CD4-positive, alpha-beta T cell treated with Interleukin-4 for 4 hours (primary cell): ENCODE results near the gene DHPS.

Experiments
- DNase-seq: peaks from one replicate; pipeline ENCODE4 v3.0.0-alpha.2; 2020

Gene DHPS

DNA sequence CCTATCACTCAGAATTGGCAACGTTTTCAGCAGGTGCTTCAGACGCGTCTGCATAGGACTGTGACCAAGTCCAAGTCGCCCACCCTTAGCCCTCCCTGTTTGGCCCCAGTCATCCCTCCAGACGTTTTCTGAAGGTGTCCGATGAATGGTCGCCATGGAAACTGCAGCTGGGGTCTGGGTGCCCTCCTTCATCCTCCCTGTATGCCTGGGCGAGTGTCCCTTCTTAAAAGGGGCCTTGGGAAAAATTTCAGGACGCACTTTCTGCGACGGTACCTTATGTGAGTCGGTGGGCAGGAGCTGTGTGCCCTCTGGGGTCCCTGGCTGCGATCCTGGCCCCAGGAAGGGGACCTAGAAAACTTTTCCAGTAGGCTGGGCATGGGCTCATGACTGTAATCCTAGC is 40.2 kb downstream of the DHPS start:
- DNase-seq: no peak

DNA sequence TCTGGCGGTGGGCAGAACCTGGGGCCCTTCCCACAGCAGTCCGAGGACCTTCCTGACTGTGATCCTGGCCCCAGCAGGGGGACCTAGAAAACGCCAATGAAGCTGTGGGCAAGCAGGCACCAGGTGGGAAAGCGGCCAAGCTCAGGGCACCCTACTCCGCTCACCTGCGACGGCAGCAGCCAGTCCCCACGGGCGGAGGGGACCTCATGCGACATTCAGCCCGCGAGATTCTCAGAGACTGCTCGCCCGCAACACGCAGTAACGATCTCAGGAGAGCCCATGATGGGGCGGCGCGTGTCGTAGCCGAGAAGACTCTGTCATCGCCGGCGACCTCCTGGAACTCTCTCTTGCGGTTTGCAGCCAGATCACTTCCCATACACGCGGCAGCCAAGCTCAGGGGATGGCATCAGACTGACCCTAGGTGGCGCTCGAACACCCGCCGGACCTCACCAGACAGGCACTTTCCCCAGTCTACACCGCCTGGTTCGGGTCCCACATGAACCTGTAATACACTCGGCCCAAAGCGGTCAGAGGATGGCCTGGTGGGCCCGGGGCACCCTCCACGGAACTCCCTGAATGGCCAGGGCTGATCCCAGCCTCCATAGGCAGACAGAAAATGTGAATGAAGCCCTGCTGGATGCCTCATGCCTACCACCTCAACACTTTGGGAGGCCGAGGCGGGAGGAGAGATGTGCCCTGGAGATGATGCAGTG is 41.6 kb downstream of the DHPS start:
- DNase-seq: peak; percentile 85

DNA sequence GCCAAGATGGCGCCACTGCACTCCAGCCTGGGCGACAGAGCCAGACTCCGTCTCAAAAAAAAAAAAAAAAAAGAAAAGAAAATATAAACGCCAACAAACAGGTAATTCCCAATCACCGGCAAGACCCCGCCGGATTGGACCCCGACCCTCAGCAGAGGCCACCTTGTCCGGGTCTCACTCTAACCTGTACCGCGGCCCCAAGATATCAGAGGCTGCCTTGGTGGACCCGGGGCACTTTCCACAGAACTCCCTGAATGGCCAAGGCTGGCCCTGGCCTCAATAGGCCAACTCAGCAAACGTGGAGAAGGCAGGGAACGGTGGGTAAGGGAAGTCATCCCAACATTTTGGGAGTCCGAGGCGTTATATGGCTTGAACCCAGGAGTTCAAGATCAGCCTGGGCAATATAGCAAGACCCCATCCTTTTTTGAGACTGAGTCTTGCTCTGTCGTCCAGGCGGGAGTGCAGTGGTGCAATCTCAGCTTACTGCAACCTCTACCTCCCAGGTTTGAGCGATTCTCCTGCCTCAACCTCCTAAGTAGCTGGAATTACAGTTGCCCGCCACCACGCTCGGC is 43.0 kb downstream of the DHPS start:
- no peak for DNase-seq

DNA sequence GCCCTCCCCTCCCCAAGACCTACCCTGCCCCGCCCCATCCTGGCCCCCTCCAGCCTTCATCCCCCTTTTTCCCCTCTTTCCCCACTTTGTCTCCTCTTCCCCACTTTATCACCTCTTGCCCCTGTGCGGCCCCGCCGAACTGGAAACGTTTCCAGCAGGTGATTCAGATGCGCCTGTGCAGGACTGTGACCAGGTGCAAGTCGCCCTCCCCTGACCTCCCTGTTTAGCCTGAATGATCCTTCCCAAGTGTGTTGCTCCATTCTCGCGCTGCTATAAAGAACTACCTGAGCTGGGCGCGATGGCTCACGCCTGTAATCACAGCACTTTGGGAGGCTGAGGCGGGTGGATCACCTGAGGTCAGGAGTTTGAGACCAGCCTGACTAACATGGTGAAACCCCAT is 45.0 kb downstream of the DHPS start:
- DNase-seq: no peak

DNA sequence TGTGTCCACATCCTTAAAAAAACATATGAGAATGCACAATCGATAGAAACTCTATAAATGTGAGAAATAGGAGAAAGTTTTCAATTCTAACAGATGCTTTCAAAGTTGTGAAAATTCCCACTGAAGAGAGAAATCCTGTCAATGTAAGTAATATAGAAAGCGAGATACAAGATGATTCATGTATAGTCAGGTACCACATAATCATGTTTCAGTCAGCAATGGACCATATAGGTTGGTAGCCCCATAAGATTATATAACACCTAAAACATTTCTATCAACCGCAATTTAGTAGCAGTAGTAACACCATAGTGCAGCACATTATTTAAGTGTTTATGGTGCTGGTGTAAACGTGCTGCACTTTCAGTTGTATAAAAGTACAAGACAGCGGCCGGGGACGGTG is 52.5 kb downstream of the DHPS start:
- no peak for DNase-seq

DNA sequence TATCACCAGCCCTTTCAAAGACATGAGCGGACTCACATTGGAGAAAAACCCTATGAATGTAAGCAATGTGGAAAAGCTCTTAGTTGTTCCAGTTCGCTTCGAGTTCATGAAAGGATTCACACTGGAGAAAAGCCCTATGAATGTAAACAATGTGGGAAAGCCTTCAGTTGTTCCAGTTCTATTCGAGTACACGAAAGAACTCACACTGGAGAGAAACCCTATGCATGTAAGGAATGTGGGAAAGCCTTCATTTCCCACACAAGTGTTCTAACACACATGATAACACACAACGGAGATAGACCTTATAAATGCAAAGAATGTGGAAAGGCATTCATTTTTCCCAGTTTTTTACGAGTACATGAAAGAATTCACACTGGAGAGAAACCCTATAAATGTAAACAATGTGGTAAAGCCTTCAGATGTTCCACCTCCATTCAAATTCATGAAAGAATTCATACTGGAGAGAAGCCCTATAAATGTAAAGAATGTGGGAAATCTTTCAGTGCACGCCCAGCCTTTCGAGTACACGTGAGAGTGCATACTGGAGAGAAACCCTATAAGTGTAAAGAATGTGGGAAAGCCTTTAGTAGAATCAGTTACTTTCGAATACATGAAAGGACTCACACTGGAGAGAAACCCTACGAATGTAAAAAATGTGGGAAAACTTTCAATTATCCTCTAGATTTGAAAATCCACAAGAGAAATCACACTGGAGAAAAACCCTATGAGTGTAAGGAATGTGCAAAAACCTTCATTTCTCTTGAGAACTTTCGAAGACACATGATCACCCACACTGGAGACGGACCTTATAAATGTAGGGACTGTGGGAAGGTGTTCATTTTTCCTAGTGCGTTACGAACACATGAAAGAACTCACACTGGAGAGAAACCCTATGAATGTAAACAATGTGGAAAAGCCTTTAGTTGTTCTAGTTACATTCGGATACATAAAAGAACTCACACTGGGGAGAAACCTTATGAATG is 53.3 kb downstream of the DHPS start:
- DNase-seq: no peak

DNA sequence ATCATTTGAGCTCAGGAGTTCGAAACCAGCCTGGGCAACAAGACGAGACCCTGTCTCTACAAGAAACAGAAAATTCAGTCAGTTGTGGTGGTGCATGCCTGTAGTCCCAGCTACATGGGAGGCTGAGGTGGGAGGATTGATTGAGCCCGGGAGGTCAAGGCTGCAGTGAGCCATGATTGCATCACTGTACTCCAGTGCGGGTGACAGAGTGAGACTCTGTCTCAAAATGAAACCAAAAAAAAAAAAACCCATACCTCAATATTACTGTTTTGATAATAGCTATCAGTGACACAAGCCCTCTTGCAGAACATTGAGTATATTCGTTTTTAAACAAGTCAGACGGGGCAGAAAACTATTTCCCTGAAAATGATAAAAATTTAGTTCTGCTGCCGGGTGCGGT is 54.7 kb downstream of the DHPS start:
- DNase-seq: no peak
